Type B pancreatic cell (in vitro differentiated cells): Measurements from ENCODE around the gene STARD13. TPM values are rescaled to one million over a fixed set of nuclear protein-coding genes. Genes with fewer than 3 reads are reported as not detected.

Experiments used
- DNase-seq: peaks from one replicate; pipeline ENCODE4 v3.0.0; 2021; ENCODE audit warnings: mixed read lengths; ENCODE audit not compliant: unreplicated experiment; ENCODE audit errors: extremely low spot score
- H3K27ac Mint-ChIP-seq: 2 replicates; pipeline ENCODE4 v1.8.0; 2021; ENCODE audit warnings: mild to moderate bottlenecking, mixed read lengths
- H3K27me3 Mint-ChIP-seq: 2 replicates; pipeline ENCODE4 v1.8.0; 2021; ENCODE audit warnings: mixed read lengths
- H3K36me3 Mint-ChIP-seq: 2 replicates; pipeline ENCODE4 v1.8.0; 2021; ENCODE audit warnings: mixed read lengths
- H3K4me1 Mint-ChIP-seq: one replicate; pipeline ENCODE4 v1.8.0; 2021; ENCODE audit warnings: mixed read lengths; ENCODE audit not compliant: unreplicated experiment
- H3K4me3 Mint-ChIP-seq: 2 replicates; pipeline ENCODE4 v1.8.0; 2021; ENCODE audit warnings: mild to moderate bottlenecking, mixed read lengths
- H3K9me3 Mint-ChIP-seq: 2 replicates; pipeline ENCODE4 v1.8.0; 2021; ENCODE audit warnings: mixed read lengths
- CTCF ChIP-seq: fragments of 200-600 bp; sonication (generic); conservative IDR thresholded peaks from 2 replicates; pipeline ENCODE4 v1.5.0; 2021; ENCODE audit warnings: antibody characterized with exemption, mild to moderate bottlenecking
- total RNA-seq: library from RNA; stranded (reverse); gene quantifications from 2 replicates; pipeline ENCODE4 v1.2.1, GENCODE V29; 2021; ENCODE audit warnings: low replicate concordance

STARD13 gene
- total RNA-seq, 1 donor from 2014 or later, result 12.1 TPM

GRCh38 chr13:33202644-33203169, 82.8 kb downstream of the STARD13 start:
- Mint-ChIP-seq H3K4me3 (no peak overlapping the region), H3K36me3 (no peaks in the 10 kb centered on the region), H3K4me1 (peaks cover 37% of the 10 kb centered on the region), H3K27me3 (no peaks in the 10 kb centered on the region), H3K9me3 (peaks cover 5% of the 10 kb centered on the region), H3K27ac (no peak overlapping the region)
- no peak for TF ChIP-seq CTCF
- no peak for DNase-seq

- DNase-seq, result no peak
- no peaks in the 10 kb centered on the region for H3K27me3 Mint-ChIP-seq
- peaks cover 30% of the 10 kb centered on the region for H3K4me1 Mint-ChIP-seq
- peaks cover 5% of the 10 kb centered on the region for H3K9me3 Mint-ChIP-seq
- TF ChIP-seq CTCF, result no peak
- H3K36me3 Mint-ChIP-seq, result no peaks in the 10 kb centered on the region
- no peak overlapping the region for H3K27ac Mint-ChIP-seq
- H3K4me3 Mint-ChIP-seq, result no peak overlapping the region
These were observed 83.9 kb downstream of the STARD13 start for GRCh38 chr13:33201659-33202058.

GRCh38 chr13:33199289-33199850, 86.2 kb downstream of the STARD13 start:
- Mint-ChIP-seq H3K27ac (no peak overlapping the region), H3K9me3 (peaks cover 10% of the 10 kb centered on the region), H3K36me3 (no peaks in the 10 kb centered on the region), H3K4me3 (no peak overlapping the region), H3K27me3 (no peaks in the 10 kb centered on the region), H3K4me1 (peaks cover 28% of the 10 kb centered on the region)
- DNase-seq, result no peak
- no peak for TF ChIP-seq CTCF

DNA sequence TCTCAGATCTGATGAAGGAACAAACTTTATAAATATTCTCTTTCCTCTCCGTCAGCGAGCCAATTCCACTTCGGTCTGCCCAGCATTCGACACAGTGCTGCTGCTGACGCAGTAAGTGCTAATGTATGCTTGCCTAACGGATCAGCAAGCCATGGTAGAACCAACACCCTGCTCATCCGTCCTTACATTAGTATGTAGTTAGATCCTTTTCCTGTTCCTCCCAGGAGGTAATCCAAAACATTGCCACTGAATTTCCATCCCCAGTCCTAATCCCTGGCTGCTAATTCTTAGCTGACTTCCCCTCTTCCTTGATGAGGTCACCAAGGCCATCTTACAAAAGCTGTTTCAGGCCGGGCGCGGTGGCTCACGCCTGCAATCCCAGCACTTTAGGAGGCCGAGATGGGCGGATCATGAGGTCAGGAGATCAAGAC, 88.0 kb downstream of the STARD13 start:
- Mint-ChIP-seq H3K36me3 (no peaks in the 10 kb centered on the region), H3K27ac (no peak overlapping the region), H3K27me3 (no peaks in the 10 kb centered on the region), H3K9me3 (peaks cover 10% of the 10 kb centered on the region), H3K4me3 (no peak overlapping the region), H3K4me1 (peaks cover 33% of the 10 kb centered on the region)
- no peak for TF ChIP-seq CTCF
- DNase-seq, result no peak

GRCh38 chr13:33196767-33197166, 88.8 kb downstream of the STARD13 start:
- TF ChIP-seq CTCF, result no peak
- no peak overlapping the region for H3K27ac Mint-ChIP-seq
- no peaks in the 10 kb centered on the region for H3K27me3 Mint-ChIP-seq
- no peak overlapping the region for H3K4me3 Mint-ChIP-seq
- H3K9me3 Mint-ChIP-seq, result peaks cover 5% of the 10 kb centered on the region
- DNase-seq, result no peak
- no peaks in the 10 kb centered on the region for H3K36me3 Mint-ChIP-seq
- H3K4me1 Mint-ChIP-seq, result peaks cover 30% of the 10 kb centered on the region
